Natural killer cell (primary cell): ENCODE results near the gene FBXW4. TPM values are rescaled to one million over a fixed set of nuclear protein-coding genes. Genes with fewer than 3 reads are reported as not detected.

Experiments used
- ATAC-seq, 3 donors: fragments of 150-1000 bp in 2 of 3; fragments of 200-7000 bp in 1 of 3; cut with Tn5 transposase; 1 replicate in 1 of 3; 2 replicates in 2 of 3; pipeline ENCODE4 v1.10.0; 2021; ENCODE audit warnings: mild to moderate bottlenecking in 2 of 3, moderate library complexity in 2 of 3
- DNase-seq, 2 donors: peaks; one replicate each; pipeline versions ENCODE4 v3.0.0 to v3.0.0-alpha.2; 2013 to 2021; ENCODE audit warnings: mixed read lengths in 1 of 2
- H3K27ac ChIP-seq: one replicate; pipeline ENCODE4 v1.5.1; 2013; ENCODE audit warnings: mild to moderate bottlenecking, low read length
- H3K27me3 ChIP-seq: one replicate; pipeline ENCODE4 v1.6.1; 2013; ENCODE audit warnings: low read length; ENCODE audit not compliant: control insufficient read depth, insufficient read depth
- H3K36me3 ChIP-seq: one replicate; pipeline ENCODE4 v1.6.1; 2013; ENCODE audit warnings: low read length; ENCODE audit not compliant: control insufficient read depth, insufficient read depth
- H3K4me1 ChIP-seq: one replicate; pipeline ENCODE4 v1.6.1; 2013; ENCODE audit warnings: low read length; ENCODE audit not compliant: control insufficient read depth, insufficient read depth
- H3K4me3 ChIP-seq: one replicate; pipeline ENCODE4 v1.5.1; 2013; ENCODE audit warnings: low read length
- H3K9me3 ChIP-seq: one replicate; pipeline ENCODE4 v1.6.1; 2013; ENCODE audit warnings: low read length; ENCODE audit not compliant: control insufficient read depth, insufficient read depth
- H3K27ac Mint-ChIP-seq, 2 donors: one replicate each; pipeline ENCODE4 v1.8.0; 2022; ENCODE audit warnings: mild to moderate bottlenecking in 2 of 2, mixed read lengths in 2 of 2, moderate library complexity in 1 of 2
- H3K27me3 Mint-ChIP-seq, 2 donors: one replicate each; pipeline ENCODE4 v1.8.0; 2022; ENCODE audit warnings: low read depth in 2 of 2, mixed read lengths in 2 of 2
- H3K36me3 Mint-ChIP-seq: one replicate; pipeline ENCODE4 v1.8.0; 2022; ENCODE audit warnings: mixed read lengths
- H3K4me1 Mint-ChIP-seq, 2 donors: one replicate each; pipeline ENCODE4 v1.8.0; 2022; ENCODE audit warnings: mixed read lengths in 2 of 2
- H3K4me3 Mint-ChIP-seq: one replicate; pipeline ENCODE4 v1.8.0; 2022; ENCODE audit warnings: mild to moderate bottlenecking, moderate library complexity, mixed read lengths
- H3K9me3 Mint-ChIP-seq, 2 donors: one replicate each; pipeline ENCODE4 v1.8.0; 2022; ENCODE audit warnings: mixed read lengths in 2 of 2
- CTCF ChIP-seq: fragments of 200-600 bp; IDR thresholded peaks from one replicate; pipeline ENCODE4 v1.8.0; 2022; ENCODE audit warnings: antibody characterized with exemption
- WGBS: methylation state at CpG from one replicate; pipeline ENCODE4 v1.1.7; 2013; ENCODE audit warnings: missing lambda C conversion rate; ENCODE audit not compliant: insufficient coverage; 5-methylcytosine and 5-hydroxymethylcytosine counted together
- intact Hi-C: fragments of 100-400 bp; cut with micrococcal nuclease; formaldehyde crosslinking; loops from one replicate; pipeline ENCODE4 v1.14.2; 2022
- total RNA-seq, 4 donors: library from RNA; stranded (reverse); fragments of 120-200 nt in 1 of 4; gene quantifications; one replicate each; pipeline versions ENCODE4 v1.2.3 to v1.2.4, GENCODE V29; 2013 to 2022

Gene FBXW4
- total RNA-seq, 3 donors from 2014 or later (not counting 1 experiment from before 2014, with no cell fraction given) = 85.9 to 106 (median 91.9) TPM

- DNase-seq (no peak), ATAC-seq (no peak)
- H3K27ac Mint-ChIP-seq = no peak overlapping the region
- H3K36me3 Mint-ChIP-seq = no peaks in the 10 kb centered on the region
- Histone ChIP-seq H3K27me3 (peaks cover 20% of the 10 kb centered on the region), H3K36me3 (no peaks in the 10 kb centered on the region), H3K27ac (no peak overlapping the region), H3K9me3 (no peaks in the 10 kb centered on the region), H3K4me1 (peaks cover 18% of the 10 kb centered on the region), H3K4me3 (no peak overlapping the region)
- no peaks in the 10 kb centered on the region for H3K9me3 Mint-ChIP-seq
- H3K4me3 Mint-ChIP-seq = no peak overlapping the region
- WGBS = 94% methylated on average over 5 of the region's 7 CpGs
- intact Hi-C loops = no loop called here
- H3K4me1 Mint-ChIP-seq = peaks cover under 1 to 10% of the 10 kb centered on the region in 2 donors
- TF ChIP-seq CTCF = no peak
- peaks cover 17 to 24% of the 10 kb centered on the region in 2 donors for H3K27me3 Mint-ChIP-seq
Observed at GRCh38 chr10:101572126-101572525, 122.8 kb downstream of the FBXW4 start.

GRCh38 chr10:101571271-101571925 lies 123.6 kb downstream of the FBXW4 start:
- H3K27me3 Mint-ChIP-seq = peaks cover 23 to 29% of the 10 kb centered on the region in 2 donors
- H3K36me3 ChIP-seq = no peaks in the 10 kb centered on the region
- H3K9me3 ChIP-seq = no peaks in the 10 kb centered on the region
- H3K4me1 ChIP-seq = peaks cover 18% of the 10 kb centered on the region
- peaks cover 24% of the 10 kb centered on the region for H3K27me3 ChIP-seq
- intact Hi-C loops = no loop called here
- 90% methylated on average over 8 of the region's 8 CpGs for WGBS
- no peaks in the 10 kb centered on the region for H3K9me3 Mint-ChIP-seq
- H3K4me1 Mint-ChIP-seq = peaks cover 6 to 15% of the 10 kb centered on the region in 2 donors
- H3K27ac ChIP-seq = no peak overlapping the region
- DNase-seq (no peak), ATAC-seq (no peak)
- no peak for TF ChIP-seq CTCF
- H3K36me3 Mint-ChIP-seq = no peaks in the 10 kb centered on the region
- H3K4me3 Mint-ChIP-seq = peak overlapping the region; percentile 45
- H3K4me3 ChIP-seq = no peak overlapping the region
- no peak overlapping the region for H3K27ac Mint-ChIP-seq

- H3K4me3 ChIP-seq = peak overlapping the region; percentile 24
Observed at GRCh38 chr10:101570428-101571270, 124.3 kb downstream of the FBXW4 start.

More at GRCh38 chr10:101570428-101571270, 124.3 kb downstream of the FBXW4 start:
- no peaks in the 10 kb centered on the region for H3K9me3 ChIP-seq
- WGBS = 15% methylated on average over 37 of the region's 37 CpGs
- H3K27me3 ChIP-seq = peaks cover 31% of the 10 kb centered on the region
- intact Hi-C loops = loop anchor here (1.0 kb wide), 4 partner anchors 34 to 409 kb away; no protein-coding TSS in a partner anchor
- Mint-ChIP-seq H3K4me3 (peak overlapping the region; percentile 45), H3K4me1 (peaks cover 6 to 15% of the 10 kb centered on the region in 2 donors), H3K9me3 (no peaks in the 10 kb centered on the region), H3K36me3 (no peaks in the 10 kb centered on the region), H3K27me3 (peaks cover 28 to 33% of the 10 kb centered on the region in 2 donors), H3K27ac (no peak overlapping the region)
- H3K27ac ChIP-seq = no peak overlapping the region
- peaks cover 18% of the 10 kb centered on the region for H3K4me1 ChIP-seq
- H3K36me3 ChIP-seq = no peaks in the 10 kb centered on the region
- ATAC-seq = peak in 2 of 3 donors; percentile 4 to 5
- DNase-seq = no peak
- TF ChIP-seq CTCF = peak; percentile 14
